Ishikawa (cell line): ENCODE measurements around the gene MFNG.

Experiments used
- CEBPB ChIP-seq: IDR thresholded peaks from 2 replicates; pipeline ENCODE4 v1.6.1; 2012
- CREB1 ChIP-seq: IDR thresholded peaks from 2 replicates; pipeline ENCODE4 v1.6.1; 2012; ENCODE audit warnings: low read depth
- EGR1 ChIP-seq: IDR thresholded peaks from 2 replicates; pipeline ENCODE4 v1.6.1; 2012
- EP300 ChIP-seq: IDR thresholded peaks from 2 replicates; pipeline ENCODE4 v1.6.1; 2012; ENCODE audit warnings: borderline replicate concordance
- FOXM1 ChIP-seq: IDR thresholded peaks from 2 replicates; pipeline ENCODE4 v1.6.1; 2012; ENCODE audit warnings: low read depth, borderline replicate concordance
- MAX ChIP-seq: IDR thresholded peaks from 2 replicates; pipeline ENCODE4 v1.6.1; 2012
- NFIC ChIP-seq: IDR thresholded peaks from 2 replicates; pipeline ENCODE4 v1.6.1; 2012
- RAD21 ChIP-seq: IDR thresholded peaks from 2 replicates; pipeline ENCODE4 v1.6.1; 2012; ENCODE audit warnings: low read depth
- REST ChIP-seq: IDR thresholded peaks from 2 replicates; pipeline ENCODE4 v1.6.1; 2012; ENCODE audit warnings: low read depth, mild to moderate bottlenecking
- TAF1 ChIP-seq: IDR thresholded peaks from 2 replicates; pipeline ENCODE4 v1.6.1; 2012; ENCODE audit warnings: low read depth, mild to moderate bottlenecking
- TCF12 ChIP-seq: IDR thresholded peaks from 2 replicates; pipeline ENCODE4 v1.6.1; 2012; ENCODE audit warnings: low read depth
- TEAD4 ChIP-seq: IDR thresholded peaks from 2 replicates; pipeline ENCODE4 v1.6.1; 2012
- USF1 ChIP-seq: IDR thresholded peaks from 2 replicates; pipeline ENCODE4 v1.6.1; 2012
- YY1 ChIP-seq: IDR thresholded peaks from 2 replicates; pipeline ENCODE4 v1.6.1; 2012; ENCODE audit warnings: low read depth
- ZBTB7A ChIP-seq: IDR thresholded peaks from 2 replicates; pipeline ENCODE4 v1.6.1; 2012; ENCODE audit warnings: low read depth

Gene MFNG

GRCh38 chr22:37501610-37502341 is 15.6 kb upstream of the MFNG start:
- TF ChIP-seq YY1 (peak; percentile 63; the same call in 1 of the 2 replicates), ZBTB7A (peak; percentile 21), TEAD4 (no peak)

- TF ChIP-seq EP300 (peak; percentile 72), TCF12 (peak; percentile 79), NFIC (peak; percentile 89), USF1 (peak; percentile 75), FOXM1 (no peak), TAF1 (no peak), CEBPB (no peak), EGR1 (no peak), YY1 (0 out of 2 replicates have a peak, but pooled peaks have one; percentile 47), RAD21 (peak; percentile 20; the same call in 1 of the 2 replicates), MAX (peak; percentile 47; the same call in 1 of the 2 replicates), TEAD4 (peak; percentile 19; the same call in 1 of the 2 replicates), ZBTB7A (peak; percentile 68), CREB1 (no peak), REST (no peak)
These were observed 14.8 kb upstream of the MFNG start for GRCh38 chr22:37500745-37501609.

- TF ChIP-seq RAD21: no peak
- no peak for TF ChIP-seq YY1
- TF ChIP-seq TCF12: no peak
- no peak for TF ChIP-seq CREB1
- no peak for TF ChIP-seq EGR1
- TF ChIP-seq USF1: no peak
- TF ChIP-seq MAX: no peak
- TF ChIP-seq FOXM1: no peak
- TF ChIP-seq REST: no peak
- TF ChIP-seq TAF1: no peak
- no peak for TF ChIP-seq EP300
- no peak for TF ChIP-seq ZBTB7A
- no peak for TF ChIP-seq TEAD4
- no peak for TF ChIP-seq CEBPB
These were observed 13.8 kb upstream of the MFNG start for GRCh38 chr22:37499789-37500540.

- TF ChIP-seq TAF1 (no peak), TEAD4 (no peak), REST (no peak), NFIC (no peak), CEBPB (no peak), RAD21 (no peak), USF1 (no peak), ZBTB7A (no peak), TCF12 (no peak), FOXM1 (no peak), EGR1 (no peak), YY1 (no peak), CREB1 (no peak), EP300 (no peak)
These were observed 13.0 kb upstream of the MFNG start for GRCh38 chr22:37499027-37499707.
